ENCODE results near the gene EIF2S3. TPM values are rescaled to one million over a fixed set of nuclear protein-coding genes. Genes with fewer than 3 reads are reported as not detected.

Gene EIF2S3
- total and polyA plus RNA-seq, 10 of the 15 experiments (the other 5 are each of a cell fraction or from before 2014, with no cell fraction given): 115 to 385 (median 201) TPM

- no peak for TF ChIP-seq SPI1 (IDR thresholded peaks at IDR 0.05; ENCODE audit: borderline replicate concordance, insufficient read depth, low read depth, low read length)
- no peak for TF ChIP-seq USF1 (IDR thresholded peaks at IDR 0.05; ENCODE audit: borderline replicate concordance, extremely low read length, insufficient read depth, low read depth, low read length)
- no peak for TF ChIP-seq YY1 (IDR thresholded peaks at IDR 0.05; ENCODE audit: low read depth, low read length)
- no peak for TF ChIP-seq BRCA1 (IDR thresholded peaks at IDR 0.05; ENCODE audit: low read depth, low read length)
Measured at GRCh38 chrX:24125028-24125612, 70.4 kb downstream of the EIF2S3 start (continued).

Other genes with a start within 250 kb of the EIF2S3 start
- gene APOO, start 147.0 kb upstream of the EIF2S3 start, total RNA-seq (2014; rRNA removed): 20.7 and 24.7 TPM in 2 replicates
- 22.1 and 23.8 TPM in 2 replicates for gene APOO, start 147.0 kb upstream of the EIF2S3 start, total RNA-seq (2014; rRNA removed; fragmentation: Illumina TruSeq; extraction: Trizol)
- gene APOO, start 147.0 kb upstream of the EIF2S3 start, total RNA-seq (2021): 25.7 and 32.0 TPM in 2 replicates
- gene APOO, start 147.0 kb upstream of the EIF2S3 start, polyA plus RNA-seq (2011; rRNA removed): 41.0 and 66.9 TPM in 2 replicates
- 30.0 and 36.4 TPM in 2 replicates for gene APOO, start 147.0 kb upstream of the EIF2S3 start, polyA plus RNA-seq (2014; fragmentation: Illumina TruSeq; extraction: Trizol)
- gene APOO, start 147.0 kb upstream of the EIF2S3 start, polyA plus RNA-seq (2014; fragmentation: Nextera tagmentation; extraction: Ambion mirVana): 10 to 100 TPM; 41.8 to 42.9 TPM
- 23.8 and 27.3 TPM in 2 replicates for gene APOO, start 147.0 kb upstream of the EIF2S3 start, polyA plus RNA-seq (2014; rRNA removed)
- 10 to 100 TPM; 66.8 to 68.7 TPM for gene APOO, start 147.0 kb upstream of the EIF2S3 start, polyA plus RNA-seq (2016; fragmentation: Nextera tagmentation; extraction: Ambion mirVana)
- not detected in 2 replicates for gene CXorf58, start 146.9 kb upstream of the EIF2S3 start, total RNA-seq (2014; rRNA removed)
- gene CXorf58, start 146.9 kb upstream of the EIF2S3 start, total RNA-seq (2014; rRNA removed; fragmentation: Illumina TruSeq; extraction: Trizol): not detected in 2 replicates
- 0.13 TPM in 1 of 2 replicates, not detected in the other for gene CXorf58, start 146.9 kb upstream of the EIF2S3 start, total RNA-seq (2021)
- gene CXorf58, start 146.9 kb upstream of the EIF2S3 start, polyA plus RNA-seq (2011; rRNA removed): 0.06 and 0.11 TPM in 2 replicates
- gene CXorf58, start 146.9 kb upstream of the EIF2S3 start, polyA plus RNA-seq (2014; fragmentation: Illumina TruSeq; extraction: Trizol): 0.10 TPM in 1 of 2 replicates, not detected in the other
- gene CXorf58, start 146.9 kb upstream of the EIF2S3 start, polyA plus RNA-seq (2014; fragmentation: Nextera tagmentation; extraction: Ambion mirVana): not detected
- gene CXorf58, start 146.9 kb upstream of the EIF2S3 start, polyA plus RNA-seq (2014; rRNA removed): not detected in 2 replicates
- gene CXorf58, start 146.9 kb upstream of the EIF2S3 start, polyA plus RNA-seq (2016; fragmentation: Nextera tagmentation; extraction: Ambion mirVana): under 1 TPM; 0.15 to 0.24 TPM
- gene KLHL15, start 27.8 kb upstream of the EIF2S3 start, total RNA-seq (2014; rRNA removed): 4.8 and 5.3 TPM in 2 replicates
- gene KLHL15, start 27.8 kb upstream of the EIF2S3 start, total RNA-seq (2014; rRNA removed; fragmentation: Illumina TruSeq; extraction: Trizol): 5.2 and 5.5 TPM in 2 replicates
- 4.5 and 4.8 TPM in 2 replicates for gene KLHL15, start 27.8 kb upstream of the EIF2S3 start, total RNA-seq (2021)
- gene KLHL15, start 27.8 kb upstream of the EIF2S3 start, polyA plus RNA-seq (2011; rRNA removed): 7.0 and 10.4 TPM in 2 replicates
- 3.4 and 4.5 TPM in 2 replicates for gene KLHL15, start 27.8 kb upstream of the EIF2S3 start, polyA plus RNA-seq (2014; fragmentation: Illumina TruSeq; extraction: Trizol)
- gene KLHL15, start 27.8 kb upstream of the EIF2S3 start, polyA plus RNA-seq (2014; fragmentation: Nextera tagmentation; extraction: Ambion mirVana): 1 to 10 TPM; 1.4 to 1.6 TPM
- 2.3 and 3.0 TPM in 2 replicates for gene KLHL15, start 27.8 kb upstream of the EIF2S3 start, polyA plus RNA-seq (2014; rRNA removed)
- 1 to 10 TPM; 3.4 to 4.0 TPM for gene KLHL15, start 27.8 kb upstream of the EIF2S3 start, polyA plus RNA-seq (2016; fragmentation: Nextera tagmentation; extraction: Ambion mirVana)
- gene ZFX, start 94.8 kb downstream of the EIF2S3 start, total RNA-seq (2014; rRNA removed): 26.6 and 27.2 TPM in 2 replicates
- 32.0 and 33.4 TPM in 2 replicates for gene ZFX, start 94.8 kb downstream of the EIF2S3 start, total RNA-seq (2014; rRNA removed; fragmentation: Illumina TruSeq; extraction: Trizol)
- gene ZFX, start 94.8 kb downstream of the EIF2S3 start, total RNA-seq (2021): 36.7 and 40.9 TPM in 2 replicates
- 26.0 and 30.2 TPM in 2 replicates for gene ZFX, start 94.8 kb downstream of the EIF2S3 start, polyA plus RNA-seq (2011; rRNA removed)
- gene ZFX, start 94.8 kb downstream of the EIF2S3 start, polyA plus RNA-seq (2014; fragmentation: Illumina TruSeq; extraction: Trizol): 17.9 and 18.8 TPM in 2 replicates
- gene ZFX, start 94.8 kb downstream of the EIF2S3 start, polyA plus RNA-seq (2014; fragmentation: Nextera tagmentation; extraction: Ambion mirVana): 10 to 100 TPM in 1 of 2 experiments, 1 to 10 TPM in 1; 6.8 to 17.8 TPM
- 16.3 and 17.4 TPM in 2 replicates for gene ZFX, start 94.8 kb downstream of the EIF2S3 start, polyA plus RNA-seq (2014; rRNA removed)
- gene ZFX, start 94.8 kb downstream of the EIF2S3 start, polyA plus RNA-seq (2016; fragmentation: Nextera tagmentation; extraction: Ambion mirVana): 10 to 100 TPM; 23.5 to 25.7 TPM